Vagina (tissue), 2 donors: Measurements from ENCODE around the gene ANKFN1.

ENCODE experiments used
- POLR2AphosphoS5 ChIP-seq, 2 donors: sonication (generic); formaldehyde crosslinking; IDR thresholded peaks; one replicate each; pipeline ENCODE4 v1.9.0; 2017; ENCODE audit warnings: antibody characterized with exemption in 2 of 2, mild to moderate bottlenecking in 2 of 2, low read depth in 1 of 2; ENCODE audit not compliant: insufficient read depth in 1 of 2
- TF ChIP-seq, protein P1 (sequence below), 3 experiments: fragments of 450-650 bp in 2 of 3; fragments of 200-600 bp in 1 of 3; sonication (generic) in 1 of 3; IDR thresholded peaks; one replicate each; pipeline ENCODE4 v1.5.1; 2017 to 2019; ENCODE audit warnings: antibody characterized with exemption in 3 of 3, mild to moderate bottlenecking in 2 of 3, moderate library complexity in 2 of 3

DNA sequence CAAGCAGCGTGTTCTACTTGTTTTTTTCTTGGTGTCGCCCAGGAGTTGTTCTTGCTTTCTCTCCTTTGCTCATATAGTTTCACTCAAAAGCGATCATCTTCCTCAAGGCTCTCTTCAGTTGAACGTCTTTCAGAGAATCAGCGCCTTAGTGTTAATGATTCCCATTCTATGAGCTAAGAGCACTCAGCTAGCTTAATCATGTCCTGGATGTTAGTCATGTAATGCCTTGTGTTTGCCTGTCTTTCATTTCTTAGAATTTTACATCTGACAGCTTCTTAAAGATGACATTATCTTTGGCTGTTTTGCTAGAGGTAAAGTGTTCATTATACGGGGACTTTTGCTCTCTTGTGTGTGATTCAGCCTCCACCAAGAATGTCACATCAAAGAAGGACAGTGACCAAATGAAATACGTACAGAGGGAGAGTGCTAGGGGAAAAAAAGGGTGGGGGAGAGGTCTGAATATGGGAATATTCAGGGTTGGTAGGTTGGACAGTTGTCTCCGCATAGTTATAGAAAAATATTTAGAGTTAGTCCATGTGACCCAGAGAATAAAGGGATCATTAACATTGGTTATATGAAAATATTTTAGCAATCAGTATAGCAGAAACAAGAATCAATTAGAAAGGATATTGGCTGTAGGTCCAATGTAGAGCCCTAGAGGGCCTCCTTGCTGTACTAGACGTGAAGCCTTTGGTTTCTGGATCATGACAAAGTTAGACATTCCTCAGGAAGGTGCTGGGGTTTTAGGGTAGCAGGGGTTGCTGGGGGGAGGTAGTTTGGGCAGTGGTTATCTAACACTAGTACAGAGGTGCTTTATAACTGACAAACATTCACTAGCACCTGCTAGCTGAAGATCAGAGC, 31.9 kb upstream of the ANKFN1 start:
- TF ChIP-seq, protein P1, sequence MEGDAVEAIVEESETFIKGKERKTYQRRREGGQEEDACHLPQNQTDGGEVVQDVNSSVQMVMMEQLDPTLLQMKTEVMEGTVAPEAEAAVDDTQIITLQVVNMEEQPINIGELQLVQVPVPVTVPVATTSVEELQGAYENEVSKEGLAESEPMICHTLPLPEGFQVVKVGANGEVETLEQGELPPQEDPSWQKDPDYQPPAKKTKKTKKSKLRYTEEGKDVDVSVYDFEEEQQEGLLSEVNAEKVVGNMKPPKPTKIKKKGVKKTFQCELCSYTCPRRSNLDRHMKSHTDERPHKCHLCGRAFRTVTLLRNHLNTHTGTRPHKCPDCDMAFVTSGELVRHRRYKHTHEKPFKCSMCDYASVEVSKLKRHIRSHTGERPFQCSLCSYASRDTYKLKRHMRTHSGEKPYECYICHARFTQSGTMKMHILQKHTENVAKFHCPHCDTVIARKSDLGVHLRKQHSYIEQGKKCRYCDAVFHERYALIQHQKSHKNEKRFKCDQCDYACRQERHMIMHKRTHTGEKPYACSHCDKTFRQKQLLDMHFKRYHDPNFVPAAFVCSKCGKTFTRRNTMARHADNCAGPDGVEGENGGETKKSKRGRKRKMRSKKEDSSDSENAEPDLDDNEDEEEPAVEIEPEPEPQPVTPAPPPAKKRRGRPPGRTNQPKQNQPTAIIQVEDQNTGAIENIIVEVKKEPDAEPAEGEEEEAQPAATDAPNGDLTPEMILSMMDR (IDR thresholded peaks at IDR 0.05) = no peak
- TF ChIP-seq POLR2AphosphoS5 (IDR thresholded peaks at IDR 0.05; ENCODE audit: insufficient read depth in 1 of 2, low read depth in 1 of 2) = no peak
